WERI-Rb-1 (cell line): ENCODE measurements around the gene FYB2.
A peak's percentile ranks its signal among the peaks of the same experiment; 100 is the strongest.

Experiments
- DNase-seq: peaks from one replicate; pipeline ENCODE4 v3.0.0-alpha.2; 2020
- H3K27ac ChIP-seq: fragments of 250-450 bp; sonication (Bioruptor Pico); 2 replicates; pipeline ENCODE4 v1.5.1; 2020; ENCODE audit warnings: mild to moderate bottlenecking, moderate library complexity
- H3K27me3 ChIP-seq: fragments of 250-450 bp; sonication (Bioruptor Pico); 2 replicates; pipeline ENCODE4 v1.5.1; 2021; ENCODE audit warnings: mild to moderate bottlenecking, low read depth, moderate library complexity; ENCODE audit not compliant: insufficient read depth, severe bottlenecking
- H3K36me3 ChIP-seq: fragments of 250-450 bp; sonication (Bioruptor Pico); 2 replicates; pipeline ENCODE4 v1.5.1; 2020; ENCODE audit warnings: mild to moderate bottlenecking, moderate library complexity
- H3K4me3 ChIP-seq: 2 replicates; pipeline ENCODE4 v1.5.1; 2011; ENCODE audit warnings: low read depth, mild to moderate bottlenecking, control low read depth, low read length
- H3K9me3 ChIP-seq: fragments of 250-450 bp; sonication (Bioruptor Pico); 2 replicates; pipeline ENCODE4 v1.5.1; 2021; ENCODE audit warnings: mild to moderate bottlenecking, moderate library complexity; ENCODE audit not compliant: severe bottlenecking
- CTCF ChIP-seq: IDR thresholded peaks from 2 replicates; pipeline ENCODE4 v1.5.1; 2011; ENCODE audit warnings: low read depth, mild to moderate bottlenecking, control low read depth, inconsistent platforms, low read length

The FYB2 gene, protein sequence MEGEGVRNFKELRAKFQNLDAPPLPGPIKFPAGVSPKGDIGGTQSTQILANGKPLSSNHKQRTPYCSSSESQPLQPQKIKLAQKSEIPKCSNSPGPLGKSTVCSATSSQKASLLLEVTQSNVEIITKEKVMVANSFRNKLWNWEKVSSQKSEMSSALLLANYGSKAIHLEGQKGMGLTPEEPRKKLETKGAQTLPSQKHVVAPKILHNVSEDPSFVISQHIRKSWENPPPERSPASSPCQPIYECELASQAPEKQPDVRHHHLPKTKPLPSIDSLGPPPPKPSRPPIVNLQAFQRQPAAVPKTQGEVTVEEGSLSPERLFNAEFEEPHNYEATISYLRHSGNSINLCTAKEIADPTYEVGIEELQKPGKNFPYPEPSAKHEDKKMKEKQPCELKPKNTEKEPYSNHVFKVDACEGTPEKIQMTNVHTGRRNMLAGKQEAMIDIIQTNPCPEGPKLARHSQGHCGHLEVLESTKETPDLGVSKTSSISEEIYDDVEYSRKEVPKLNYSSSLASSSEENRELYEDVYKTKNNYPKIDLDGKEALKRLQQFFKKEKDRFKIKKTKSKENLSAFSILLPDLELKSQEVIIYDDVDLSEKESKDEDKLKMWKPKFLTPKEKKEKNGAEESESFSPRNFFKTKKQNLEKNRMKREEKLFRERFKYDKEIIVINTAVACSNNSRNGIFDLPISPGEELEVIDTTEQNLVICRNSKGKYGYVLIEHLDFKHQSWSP

DNA sequence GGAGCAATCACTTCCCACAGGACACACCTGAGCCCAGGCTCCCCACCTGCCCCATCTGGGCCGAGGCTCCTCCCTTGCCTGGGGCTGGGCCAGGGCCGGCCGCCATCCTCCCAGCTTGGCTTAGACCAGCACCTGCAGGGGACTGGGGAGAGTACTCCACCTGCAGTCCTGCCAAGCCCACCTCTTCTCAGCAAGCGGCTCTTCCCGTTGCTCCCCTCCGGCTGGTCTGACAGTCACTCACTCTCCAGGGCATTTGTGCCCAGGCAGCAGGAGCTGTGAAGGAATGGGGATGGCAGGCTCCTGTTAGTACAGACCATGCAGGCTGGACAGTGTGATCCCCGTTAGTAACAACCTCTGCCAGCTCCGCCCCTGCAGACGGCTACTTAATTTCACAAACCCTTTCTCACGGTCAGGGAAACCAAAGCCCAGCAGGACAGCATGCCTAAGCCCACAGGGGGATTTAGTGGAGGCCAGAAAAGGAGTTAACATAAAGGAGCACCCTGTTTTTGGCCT, at the start of gene FYB2:
FYB2 (minus strand) TSS at position 18 of the 513 bp plus-strand sequence. CDS start 114 bp downstream, outside the sequence.
- no peaks in the 10 kb centered on the region for H3K36me3 ChIP-seq
- no peak within 1 kb of the TSS for H3K27ac ChIP-seq
- H3K4me3 ChIP-seq: no peak within 1 kb of the TSS
- DNase-seq: peak; percentile 48
- TF ChIP-seq CTCF: no peak
- peaks cover 23% of the 10 kb centered on the region for H3K27me3 ChIP-seq
- H3K9me3 ChIP-seq: peaks cover 3% of the 10 kb centered on the region

DNA sequence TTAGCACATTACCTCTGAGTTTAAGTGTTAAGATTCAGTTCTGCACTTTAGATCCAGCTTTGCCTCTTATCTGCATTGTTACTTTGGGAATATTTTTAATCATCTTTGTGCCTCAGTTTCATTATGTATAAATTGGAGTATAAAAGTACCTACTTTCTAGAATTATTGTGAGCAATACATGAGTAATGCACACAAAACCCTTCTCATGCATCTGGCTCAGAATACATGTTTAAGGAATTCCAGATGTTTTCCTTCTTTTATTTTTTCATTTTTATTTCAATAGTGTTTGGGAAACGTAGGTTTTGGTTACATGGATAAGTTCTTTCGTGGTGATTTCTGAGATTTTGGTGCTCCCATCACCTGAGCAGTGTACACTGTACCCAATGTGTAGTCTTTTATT, 49.6 kb upstream of the FYB2 start:
- DNase-seq: no peak
- H3K36me3 ChIP-seq: no peaks in the 10 kb centered on the region
- TF ChIP-seq CTCF: no peak
- H3K27ac ChIP-seq: no peak overlapping the region
- no peak overlapping the region for H3K4me3 ChIP-seq
- no peaks in the 10 kb centered on the region for H3K27me3 ChIP-seq
- no peaks in the 10 kb centered on the region for H3K9me3 ChIP-seq

GRCh38 chr1:56867491-56867890, 48.3 kb upstream of the FYB2 start:
- DNase-seq: no peak
- H3K36me3 ChIP-seq: no peaks in the 10 kb centered on the region
- H3K9me3 ChIP-seq: no peaks in the 10 kb centered on the region
- no peak overlapping the region for H3K4me3 ChIP-seq
- H3K27me3 ChIP-seq: no peaks in the 10 kb centered on the region
- H3K27ac ChIP-seq: no peak overlapping the region
- TF ChIP-seq CTCF: no peak

DNA sequence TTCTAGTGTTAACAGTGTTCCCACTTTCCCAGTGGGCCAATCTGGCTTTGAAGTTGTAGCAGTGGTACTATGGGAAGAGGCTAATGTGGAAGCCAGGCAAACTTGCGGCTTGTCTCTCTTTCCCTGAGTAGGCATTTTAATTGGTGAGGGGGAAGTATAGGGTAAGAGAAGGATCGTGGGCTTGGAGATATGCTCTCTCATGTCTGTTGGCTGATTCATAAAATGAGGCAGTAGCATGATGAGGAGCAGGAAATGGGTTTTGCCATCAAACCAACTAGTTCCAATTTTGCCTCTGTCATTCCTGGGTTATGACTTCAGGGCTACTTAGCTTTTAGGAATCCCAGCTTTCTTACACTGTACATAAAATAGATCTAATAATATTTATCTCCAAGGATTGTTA, 47.5 kb upstream of the FYB2 start:
- H3K27me3 ChIP-seq: no peaks in the 10 kb centered on the region
- H3K27ac ChIP-seq: no peak overlapping the region
- no peak overlapping the region for H3K4me3 ChIP-seq
- H3K9me3 ChIP-seq: no peaks in the 10 kb centered on the region
- no peak for TF ChIP-seq CTCF
- no peak for DNase-seq
- no peaks in the 10 kb centered on the region for H3K36me3 ChIP-seq

DNA sequence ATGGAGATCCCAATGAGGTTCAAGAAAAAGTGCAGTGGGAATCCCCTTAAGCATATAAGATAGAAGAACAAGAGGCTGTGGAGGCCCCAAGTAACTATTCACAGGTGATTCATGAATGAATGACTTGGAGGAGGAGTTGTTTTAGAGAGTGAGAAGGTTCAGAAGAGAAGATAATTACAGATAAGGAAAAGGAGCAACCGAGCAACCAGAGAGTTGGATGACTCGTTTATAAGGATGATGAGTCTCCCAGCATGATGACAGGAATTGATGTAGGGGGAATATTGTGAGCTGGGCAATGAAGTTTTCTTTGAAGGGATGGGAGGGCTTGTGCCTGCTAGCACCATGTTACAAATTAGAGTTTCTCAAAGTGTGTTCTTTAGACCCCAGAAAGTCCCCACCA, 45.2 kb upstream of the FYB2 start:
- Histone ChIP-seq H3K27me3 (no peaks in the 10 kb centered on the region), H3K4me3 (no peak overlapping the region), H3K9me3 (no peaks in the 10 kb centered on the region), H3K27ac (no peak overlapping the region), H3K36me3 (no peaks in the 10 kb centered on the region)
- TF ChIP-seq CTCF: no peak
- no peak for DNase-seq
